ENCODE data around the gene MARCOL. TPM values are rescaled to one million over a fixed set of nuclear protein-coding genes. Genes with fewer than 3 reads are reported as not detected.

The MARCOL gene
- total RNA-seq, 1 experiment from 2014 or later: not detected

Other genes with a start within 250 kb of the MARCOL start
- not detected in 2 replicates for gene SPINK5, start 174.5 kb upstream of the MARCOL start, total RNA-seq (2014; rRNA removed; shearing (Covaris generic))
- not detected in 2 replicates for gene SPINK14, start 70.0 kb upstream of the MARCOL start, total RNA-seq (2014; rRNA removed; shearing (Covaris generic))
- not detected in 2 replicates for gene SPINK6, start 35.5 kb upstream of the MARCOL start, total RNA-seq (2014; rRNA removed; shearing (Covaris generic))
- gene SPINK13, start 30.3 kb downstream of the MARCOL start, total RNA-seq (2014; rRNA removed; shearing (Covaris generic)): not detected in 2 replicates
- gene SPINK7, start 73.9 kb downstream of the MARCOL start, total RNA-seq (2014; rRNA removed; shearing (Covaris generic)): not detected in 2 replicates
- not detected in 2 replicates for gene SPINK9, start 97.0 kb downstream of the MARCOL start, total RNA-seq (2014; rRNA removed; shearing (Covaris generic))
- 58.4 and 60.2 TPM in 2 replicates for gene FBXO38, start 145.4 kb downstream of the MARCOL start, total RNA-seq (2014; rRNA removed; shearing (Covaris generic))